HG02970 (cell line): ENCODE data around the gene C2CD4D.

Source experiments
- ATAC-seq: cut with Tn5 transposase; IDR thresholded peaks from one replicate; pipeline ENCODE4 v1.9.1; 2021; ENCODE audit warnings: mild to moderate bottlenecking, moderate library complexity, moderate number of reproducible peaks; ENCODE audit not compliant: unreplicated experiment, low FRiP score

The C2CD4D gene

GRCh38 chr1:151816548-151817352 is 22.9 kb downstream of the C2CD4D start:
- no peak for ATAC-seq

DNA sequence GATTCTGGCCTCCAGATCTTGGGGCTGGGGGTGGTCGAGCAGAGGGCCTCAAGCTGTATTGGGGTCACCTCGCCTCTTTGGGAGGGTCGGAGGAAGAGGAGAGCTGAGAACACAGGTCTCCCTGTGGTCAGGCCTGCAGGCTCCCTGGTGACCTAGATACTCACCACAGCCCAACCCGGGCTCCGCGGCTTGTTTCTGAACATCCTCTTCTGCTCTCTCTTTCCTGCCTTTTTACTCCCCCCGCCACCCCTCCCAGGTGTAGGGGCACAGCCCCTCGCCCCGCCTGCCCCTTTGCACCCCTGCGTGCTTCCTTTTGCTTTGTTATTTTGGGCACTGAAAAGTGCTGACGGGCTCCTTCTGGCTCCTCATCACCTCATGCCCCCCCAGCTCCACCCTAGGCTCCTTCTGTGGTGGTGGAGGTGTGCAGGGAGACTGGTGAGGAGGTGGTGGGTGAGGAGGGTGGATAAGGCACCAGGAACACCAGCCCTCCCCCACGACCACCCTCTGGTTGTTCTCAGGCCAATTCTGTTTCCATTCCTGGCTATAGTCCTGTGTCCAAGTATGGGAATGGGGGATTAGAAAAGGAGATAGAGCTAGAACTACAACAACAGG is 23.8 kb downstream of the C2CD4D start:
- ATAC-seq, result no peak

DNA sequence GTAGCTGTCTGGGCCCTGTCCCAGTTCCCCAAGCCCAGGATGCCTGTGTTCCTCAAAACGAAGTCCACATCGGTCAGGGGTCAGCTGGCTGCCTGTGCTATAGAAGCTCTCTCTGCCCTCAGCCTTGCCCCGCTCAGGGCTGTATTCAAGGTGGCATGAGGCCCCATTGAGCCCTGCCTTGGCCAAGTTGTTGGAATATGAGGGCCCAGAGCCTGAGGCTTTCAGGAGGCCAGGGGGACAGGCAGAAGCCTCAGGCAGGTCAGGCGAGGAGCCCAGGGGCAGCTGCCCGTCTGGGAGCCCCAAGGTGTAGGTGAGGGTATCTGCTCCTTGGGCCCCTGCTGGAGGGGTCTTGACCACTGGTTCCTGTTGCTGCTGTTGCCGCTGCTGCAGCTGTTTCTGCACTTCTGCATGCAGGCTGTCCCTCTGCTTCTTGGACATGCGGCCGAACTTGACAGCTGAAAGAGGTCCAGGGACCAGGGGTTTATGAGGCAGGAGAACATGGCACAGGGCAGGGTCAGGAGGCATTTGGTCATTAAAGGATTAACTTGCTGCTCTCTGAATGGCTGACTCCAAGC is 24.6 kb downstream of the C2CD4D start:
- ATAC-seq, result no peak

- ATAC-seq, result no peak
These were observed 25.2 kb downstream of the C2CD4D start for GRCh38 chr1:151814426-151814825.

GRCh38 chr1:151813271-151813977 is 26.2 kb downstream of the C2CD4D start:
- no peak for ATAC-seq

DNA sequence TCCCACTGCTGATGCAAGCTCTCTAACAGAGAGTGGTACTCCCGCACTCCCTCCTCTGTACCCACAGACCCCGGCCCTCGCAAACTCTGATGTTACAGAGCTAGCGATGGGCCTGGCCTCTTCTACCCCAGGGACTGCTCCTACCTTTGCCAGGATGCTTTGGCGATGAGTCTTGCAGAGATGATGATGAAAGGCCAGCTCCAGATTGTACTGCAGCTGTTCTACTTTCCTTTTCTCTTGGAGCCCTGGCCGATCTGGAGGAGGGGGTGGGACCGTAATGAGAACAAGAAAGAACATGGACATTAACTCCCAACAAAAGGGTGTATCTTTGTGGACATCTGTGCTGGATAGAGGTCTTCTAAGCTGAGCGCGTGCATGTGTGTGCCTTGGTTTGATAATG is 28.4 kb downstream of the C2CD4D start:
- no peak for ATAC-seq

GRCh38 chr1:151809985-151810556 is 29.5 kb downstream of the C2CD4D start:
- no peak for ATAC-seq

- ATAC-seq, result no peak
These were observed 30.2 kb downstream of the C2CD4D start for GRCh38 chr1:151809290-151809984.

GRCh38 chr1:151807766-151808165 is 31.9 kb downstream of the C2CD4D start:
- no peak for ATAC-seq

DNA sequence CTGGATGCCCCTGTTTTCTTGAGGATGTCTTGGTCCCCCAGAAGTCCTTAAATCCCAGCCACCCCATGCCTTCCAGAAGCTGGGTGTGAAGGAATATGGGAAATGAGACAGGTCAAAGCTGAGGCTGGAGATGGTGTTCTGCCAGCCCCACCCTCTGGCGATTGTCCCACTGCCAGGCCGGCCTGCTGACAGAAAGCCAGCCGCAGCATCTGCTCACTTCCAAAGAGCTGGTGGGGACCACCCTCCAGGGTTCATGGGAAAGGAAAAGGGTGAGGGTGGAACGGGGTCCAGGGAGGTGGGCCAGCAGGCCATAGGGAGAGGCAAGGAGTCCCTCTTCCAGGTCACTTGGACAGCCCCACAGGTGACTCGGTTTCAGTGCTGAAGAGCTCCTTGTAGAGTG is 32.5 kb downstream of the C2CD4D start:
- no peak for ATAC-seq

DNA sequence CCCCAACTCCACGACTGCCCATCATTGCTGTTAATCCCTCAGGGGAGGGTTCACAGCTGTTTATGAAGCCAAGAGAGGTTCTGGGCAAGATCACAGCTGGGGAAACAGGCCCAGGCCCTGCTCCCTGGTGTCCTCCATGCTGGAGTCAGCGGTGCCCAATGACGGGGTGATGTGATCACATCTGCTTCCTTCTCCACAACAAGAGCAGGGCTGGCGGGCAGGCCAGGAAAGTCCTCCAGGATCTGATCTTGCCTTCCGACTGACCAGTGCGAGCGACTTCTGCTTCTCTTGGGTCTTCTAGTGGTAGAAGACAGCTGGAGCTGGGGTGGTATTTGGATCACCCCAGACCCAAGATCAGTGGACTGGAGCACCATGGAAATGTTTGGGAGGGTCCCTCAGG is 33.5 kb downstream of the C2CD4D start:
- ATAC-seq, result no peak

DNA sequence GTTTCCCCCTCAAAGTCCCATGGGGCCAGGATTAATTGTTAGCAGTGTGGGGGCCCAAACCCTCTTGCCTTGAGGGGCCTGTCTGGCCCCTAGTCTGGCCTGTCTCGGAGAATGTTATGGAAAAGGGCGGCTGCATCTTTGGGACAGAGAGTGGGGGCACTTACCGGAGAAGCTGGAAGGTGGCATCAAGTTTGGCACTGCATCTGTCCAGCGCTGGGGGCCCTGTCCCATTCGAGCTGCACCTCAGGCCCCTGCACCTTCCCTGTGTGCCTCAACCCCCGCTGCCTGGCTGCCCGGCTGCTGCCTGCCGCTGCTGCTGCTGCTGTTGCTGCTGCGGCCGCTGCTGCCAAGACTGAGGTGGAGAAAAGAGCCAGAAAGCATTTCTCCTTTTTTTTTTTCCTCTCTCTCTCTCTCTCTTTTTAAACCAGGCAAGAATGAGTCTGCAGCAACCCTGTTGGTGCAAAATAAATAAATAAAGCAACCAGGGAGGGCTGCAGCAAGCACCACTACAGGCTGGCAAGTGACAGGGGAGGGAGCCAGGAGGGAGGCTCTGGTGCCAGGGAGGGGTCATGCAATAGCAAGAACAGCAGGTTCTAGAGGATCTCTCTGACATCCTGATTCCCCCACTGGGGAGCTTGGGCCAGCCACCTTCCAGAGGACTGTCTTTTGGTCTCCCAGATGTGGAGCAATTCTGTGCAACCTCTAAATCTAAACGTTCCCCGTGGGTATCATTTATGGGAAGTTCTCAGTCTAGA is 34.4 kb downstream of the C2CD4D start, which contains the start of gene LINGO4:
Gene LINGO4 (minus strand): TSS at position 354 of the 755 bp plus-strand sequence. CDS start 2,715 bp downstream, outside the sequence.
- ATAC-seq, result no peak

DNA sequence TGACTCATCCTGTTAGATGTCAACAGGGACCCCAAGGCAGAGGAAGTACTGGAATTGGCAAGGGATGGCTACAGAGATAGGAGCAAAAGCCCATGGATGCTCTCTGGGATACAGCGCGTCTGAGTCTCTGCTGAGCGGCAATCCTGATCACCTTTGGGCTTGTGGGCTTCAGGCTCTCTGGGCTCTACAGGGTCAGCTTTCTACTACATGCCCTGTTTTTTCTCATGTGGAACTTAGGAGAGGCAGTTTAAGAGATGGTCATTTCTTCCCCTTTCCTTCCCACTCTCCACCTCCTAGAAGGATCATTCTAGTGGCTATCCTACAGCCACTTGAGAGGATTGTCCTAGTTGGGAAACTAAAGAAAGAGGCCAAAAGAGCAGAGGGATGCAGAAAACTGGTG is 35.7 kb downstream of the C2CD4D start:
- no peak for ATAC-seq

- ATAC-seq, result no peak
These were observed 36.5 kb downstream of the C2CD4D start for GRCh38 chr1:151803164-151803563.

- ATAC-seq, result no peak
These were observed 37.2 kb downstream of the C2CD4D start for GRCh38 chr1:151802372-151802771.

DNA sequence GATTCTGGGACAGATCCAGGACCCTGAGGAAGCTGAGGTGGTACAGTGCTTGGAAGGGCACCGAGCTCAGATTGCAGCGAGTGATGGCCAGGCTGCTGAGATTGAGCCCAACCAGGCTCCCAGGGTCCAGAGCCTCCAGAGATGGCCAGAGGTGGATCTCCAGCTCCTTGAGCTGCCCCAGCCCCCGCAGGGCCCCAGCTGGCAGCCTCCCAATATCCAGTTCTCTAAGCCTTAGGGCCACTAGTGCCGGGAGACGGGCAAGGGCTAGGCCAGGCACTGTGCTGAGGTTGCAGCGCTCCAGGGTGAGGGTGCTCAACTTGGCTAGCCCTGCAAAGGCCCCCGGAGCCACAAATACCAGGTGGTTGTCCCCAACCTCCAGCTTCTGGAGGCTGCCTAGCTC is 37.8 kb downstream of the C2CD4D start:
- ATAC-seq, result no peak

GRCh38 chr1:151801310-151801820 is 38.3 kb downstream of the C2CD4D start:
- no peak for ATAC-seq

DNA sequence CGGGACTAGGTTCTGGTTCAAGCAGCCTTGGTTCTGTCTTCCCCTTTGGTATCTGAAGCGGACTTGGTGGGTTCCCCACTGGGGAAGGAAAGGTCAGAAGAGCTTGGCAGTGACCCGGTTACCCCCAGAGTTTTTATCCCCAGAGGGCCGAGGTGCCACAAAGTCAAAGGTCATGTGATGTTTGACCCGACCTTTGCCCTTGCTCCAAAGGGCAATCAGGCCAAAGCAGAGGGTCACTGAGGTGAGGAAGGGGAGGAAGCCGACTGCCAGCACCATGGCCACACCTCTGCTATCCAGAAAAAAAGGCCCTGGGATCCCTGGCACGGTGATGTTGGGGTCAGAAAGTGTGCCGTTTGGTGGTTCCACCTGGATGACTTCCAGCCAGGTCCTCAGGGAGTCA is 38.8 kb downstream of the C2CD4D start:
- no peak for ATAC-seq
